Measurements from ENCODE around the gene INPP4B. TPM values are rescaled to one million over a fixed set of nuclear protein-coding genes. Genes with fewer than 3 reads are reported as not detected.

INPP4B gene
- total and polyA plus RNA-seq, 2 experiments from 2014 or later: 4.6 to 5.5 TPM

DNA sequence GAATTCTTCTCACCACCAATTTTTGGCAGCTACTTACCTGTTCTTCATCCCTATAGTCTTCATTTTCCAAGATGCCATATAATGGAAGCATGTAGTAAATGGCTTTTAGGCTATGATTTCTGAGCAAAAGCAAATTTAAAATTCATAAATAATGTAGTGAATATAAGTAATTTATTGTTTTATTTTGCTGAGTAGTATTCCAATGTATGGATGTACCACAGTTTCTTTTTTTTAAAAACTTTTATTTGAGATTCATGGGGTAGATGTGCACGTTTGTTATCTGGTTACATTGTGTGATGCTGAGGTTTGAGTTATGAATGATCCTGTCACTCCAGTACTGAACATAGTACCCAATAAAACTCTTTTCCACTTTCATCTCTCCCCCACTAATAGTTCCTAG, 840.6 kb downstream of the INPP4B start:
- H3K9me3 ChIP-seq (ENCODE audit: low read depth): no peaks in the 10 kb centered on the region
- H3K27me3 ChIP-seq: no peaks in the 10 kb centered on the region
- TF ChIP-seq, protein P1, sequence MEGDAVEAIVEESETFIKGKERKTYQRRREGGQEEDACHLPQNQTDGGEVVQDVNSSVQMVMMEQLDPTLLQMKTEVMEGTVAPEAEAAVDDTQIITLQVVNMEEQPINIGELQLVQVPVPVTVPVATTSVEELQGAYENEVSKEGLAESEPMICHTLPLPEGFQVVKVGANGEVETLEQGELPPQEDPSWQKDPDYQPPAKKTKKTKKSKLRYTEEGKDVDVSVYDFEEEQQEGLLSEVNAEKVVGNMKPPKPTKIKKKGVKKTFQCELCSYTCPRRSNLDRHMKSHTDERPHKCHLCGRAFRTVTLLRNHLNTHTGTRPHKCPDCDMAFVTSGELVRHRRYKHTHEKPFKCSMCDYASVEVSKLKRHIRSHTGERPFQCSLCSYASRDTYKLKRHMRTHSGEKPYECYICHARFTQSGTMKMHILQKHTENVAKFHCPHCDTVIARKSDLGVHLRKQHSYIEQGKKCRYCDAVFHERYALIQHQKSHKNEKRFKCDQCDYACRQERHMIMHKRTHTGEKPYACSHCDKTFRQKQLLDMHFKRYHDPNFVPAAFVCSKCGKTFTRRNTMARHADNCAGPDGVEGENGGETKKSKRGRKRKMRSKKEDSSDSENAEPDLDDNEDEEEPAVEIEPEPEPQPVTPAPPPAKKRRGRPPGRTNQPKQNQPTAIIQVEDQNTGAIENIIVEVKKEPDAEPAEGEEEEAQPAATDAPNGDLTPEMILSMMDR (IDR thresholded peaks at IDR 0.05; ENCODE audit: low read depth, low read length): no peak
- no peak overlapping the region for H3K27ac ChIP-seq
- no peak for DNase-seq (ENCODE audit: low read depth in 1 of 2, low spot score in 1 of 2)
- H3K4me1 ChIP-seq (ENCODE audit: low read depth): no peaks in the 10 kb centered on the region
- no peaks in the 10 kb centered on the region for H3K36me3 ChIP-seq
- H3K4me3 ChIP-seq: no peak overlapping the region

DNA sequence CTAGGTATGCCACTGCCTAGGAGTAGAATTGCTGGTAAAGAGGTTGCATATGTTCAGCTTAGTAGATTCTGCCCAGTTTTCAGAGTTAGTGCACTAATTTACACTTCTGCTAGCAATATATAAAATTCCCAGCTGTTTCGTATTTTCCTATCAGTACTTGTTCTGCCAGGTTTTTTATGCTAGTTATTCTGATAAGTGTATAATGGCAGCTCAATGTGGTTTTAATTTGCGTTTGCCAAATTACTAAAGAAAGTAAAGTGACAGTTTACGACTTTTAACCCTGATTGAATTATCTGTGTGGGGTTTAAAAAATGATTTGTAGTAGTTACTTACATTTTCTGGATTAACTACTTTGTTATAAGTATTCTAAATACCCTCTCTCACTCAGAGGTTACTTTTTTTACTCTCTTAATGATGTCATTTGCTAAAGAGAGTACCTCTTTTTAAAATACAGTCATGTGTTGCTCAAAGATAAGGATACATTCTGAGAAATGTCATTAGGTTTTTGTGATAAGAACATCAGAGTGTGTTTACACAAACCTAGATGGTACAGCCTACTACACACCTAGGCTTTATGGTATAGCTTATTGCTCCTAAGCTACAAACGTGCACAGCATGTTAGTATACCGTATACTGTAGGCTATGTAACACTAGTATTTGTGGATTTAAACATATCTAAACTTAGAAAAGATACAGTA, 846.5 kb downstream of the INPP4B start:
- Histone ChIP-seq H3K27me3 (no peaks in the 10 kb centered on the region), H3K4me1 (ENCODE audit: low read depth) (no peaks in the 10 kb centered on the region), H3K27ac (no peak overlapping the region), H3K9me3 (ENCODE audit: low read depth) (no peaks in the 10 kb centered on the region), H3K36me3 (no peaks in the 10 kb centered on the region), H3K4me3 (no peak overlapping the region)
- no peak for DNase-seq (ENCODE audit: low read depth in 1 of 2, low spot score in 1 of 2)
- TF ChIP-seq, protein P1 (IDR thresholded peaks at IDR 0.05; ENCODE audit: low read depth, low read length): no peak

DNA sequence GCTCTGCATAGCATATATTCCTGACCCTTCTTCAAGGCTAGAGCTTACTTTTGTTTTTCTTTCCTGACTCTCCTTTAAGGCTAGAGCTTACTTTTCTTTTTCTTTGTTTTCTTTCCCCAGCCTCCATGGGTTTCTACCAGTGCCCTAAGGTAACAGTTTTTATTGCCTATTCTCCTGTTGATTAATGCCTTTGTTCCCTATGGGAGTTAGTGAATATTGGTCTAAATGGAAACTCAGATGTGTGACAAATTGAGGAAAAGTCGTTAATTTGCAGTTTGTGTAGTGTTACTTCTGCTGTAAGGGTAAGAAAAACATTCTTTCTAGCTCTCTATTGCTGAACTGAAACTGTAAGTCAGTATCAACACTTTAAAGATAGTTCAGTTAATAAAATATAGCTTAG, 851.0 kb downstream of the INPP4B start:
- Histone ChIP-seq H3K9me3 (ENCODE audit: low read depth) (no peaks in the 10 kb centered on the region), H3K4me3 (no peak overlapping the region), H3K27ac (no peak overlapping the region), H3K27me3 (no peaks in the 10 kb centered on the region), H3K4me1 (ENCODE audit: low read depth) (no peaks in the 10 kb centered on the region), H3K36me3 (no peaks in the 10 kb centered on the region)
- DNase-seq (ENCODE audit: low read depth in 1 of 2, low spot score in 1 of 2): no peak
- TF ChIP-seq, protein P1 (IDR thresholded peaks at IDR 0.05; ENCODE audit: low read depth, low read length): no peak

DNA sequence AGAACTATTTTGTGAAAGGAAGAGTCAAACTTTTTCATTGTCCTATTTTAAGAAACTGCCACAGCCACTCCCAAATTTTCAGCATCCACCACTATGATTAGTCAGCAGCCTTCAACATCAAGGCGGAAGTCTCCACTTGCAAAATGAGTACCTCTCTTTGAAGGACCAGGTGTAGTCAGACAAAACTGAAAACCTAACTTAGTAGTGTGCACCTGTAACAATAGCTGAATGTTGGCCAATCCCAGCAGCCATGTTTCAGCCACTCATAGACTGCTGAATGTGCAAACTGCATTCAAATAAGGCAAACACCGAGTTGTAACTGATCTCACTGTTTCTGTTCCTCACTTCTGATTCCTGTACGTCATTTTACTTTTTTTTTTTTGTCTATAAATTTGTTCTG, 868.7 kb downstream of the INPP4B start:
- H3K27ac ChIP-seq: no peak overlapping the region
- no peaks in the 10 kb centered on the region for H3K4me1 ChIP-seq (ENCODE audit: low read depth)
- no peak overlapping the region for H3K4me3 ChIP-seq
- no peak for DNase-seq (ENCODE audit: low read depth in 1 of 2, low spot score in 1 of 2)
- H3K36me3 ChIP-seq: no peaks in the 10 kb centered on the region
- no peaks in the 10 kb centered on the region for H3K9me3 ChIP-seq (ENCODE audit: low read depth)
- TF ChIP-seq, protein P1 (IDR thresholded peaks at IDR 0.05; ENCODE audit: low read depth, low read length): no peak
- no peaks in the 10 kb centered on the region for H3K27me3 ChIP-seq
